GM18502 (cell line): Measurements from ENCODE around the gene MRM2.
"Not testable (repeated sequence)": the region's sequence is repeated elsewhere in the genome, so short reads cannot be mapped to it uniquely, and the experiment has no call there.

Experiments used
- ATAC-seq: cut with Tn5 transposase; IDR thresholded peaks from one replicate; pipeline ENCODE4 v1.9.1; 2021; ENCODE audit warnings: mild to moderate bottlenecking; ENCODE audit not compliant: unreplicated experiment, poor library complexity

Gene MRM2

DNA sequence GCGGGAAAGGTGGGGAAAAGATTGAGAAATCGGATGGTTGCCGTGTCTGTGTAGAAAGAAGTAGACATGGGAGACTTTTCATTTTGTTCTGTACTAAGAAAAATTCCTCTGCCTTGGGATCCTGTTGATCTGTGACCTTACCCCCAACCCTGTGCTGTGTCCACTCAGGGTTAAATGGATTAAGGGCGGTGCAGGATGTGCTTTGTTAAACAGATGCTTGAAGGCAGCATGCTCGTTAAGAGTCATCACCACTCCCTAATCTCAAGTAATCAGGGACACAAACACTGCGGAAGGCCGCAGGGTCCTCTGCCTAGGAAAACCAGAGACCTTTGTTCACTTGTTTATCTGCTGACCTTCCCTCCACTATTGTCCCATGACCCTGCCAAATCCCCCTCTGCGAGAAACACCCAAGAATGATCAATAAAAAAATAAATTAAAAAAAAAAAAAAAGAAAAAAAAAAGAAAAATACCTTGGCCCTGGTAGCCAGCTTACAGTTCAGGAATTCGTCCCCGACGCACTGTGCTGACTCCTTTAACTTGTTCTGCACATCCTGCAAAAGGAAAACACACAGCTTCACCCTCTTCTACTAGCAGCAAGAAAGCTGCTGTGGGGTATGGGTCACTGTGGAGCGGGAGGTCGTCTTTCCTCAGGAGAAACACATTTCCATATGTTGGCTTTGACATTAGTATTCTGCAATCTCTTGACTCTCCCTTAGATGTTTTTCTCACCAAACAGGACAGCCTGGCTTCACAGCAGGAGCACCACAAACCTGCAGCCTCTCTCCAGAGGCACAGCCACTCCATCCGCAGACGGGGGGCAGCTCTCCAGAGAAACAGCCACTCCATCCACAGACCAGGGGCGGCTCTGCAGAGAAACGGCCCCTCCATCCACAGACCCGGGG lies 27.3 kb upstream of the MRM2 start:
- ATAC-seq, result not testable (repeated sequence)

DNA sequence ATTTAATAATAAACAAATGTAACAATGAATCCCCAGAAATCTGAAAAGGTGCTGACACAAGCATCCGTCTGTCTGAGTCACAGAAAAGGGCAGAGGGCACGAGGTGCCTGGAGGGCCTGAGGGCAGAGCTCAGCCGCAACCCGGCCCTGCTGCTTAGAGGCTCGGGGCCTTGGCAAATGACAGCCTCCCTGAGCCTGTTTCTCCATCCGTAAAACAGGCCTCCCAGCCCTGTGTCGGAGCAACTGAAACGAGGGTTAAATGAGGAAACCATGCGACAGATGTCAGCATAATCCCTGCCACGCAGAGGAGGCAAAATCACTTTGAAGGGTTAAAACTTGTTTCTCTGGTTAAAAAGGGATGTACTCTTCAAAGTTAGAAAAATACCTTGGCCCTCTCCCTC lies 24.9 kb upstream of the MRM2 start:
- ATAC-seq, result no peak

GRCh38 chr7:2264158-2264557 lies 22.2 kb upstream of the MRM2 start:
- no peak for ATAC-seq

DNA sequence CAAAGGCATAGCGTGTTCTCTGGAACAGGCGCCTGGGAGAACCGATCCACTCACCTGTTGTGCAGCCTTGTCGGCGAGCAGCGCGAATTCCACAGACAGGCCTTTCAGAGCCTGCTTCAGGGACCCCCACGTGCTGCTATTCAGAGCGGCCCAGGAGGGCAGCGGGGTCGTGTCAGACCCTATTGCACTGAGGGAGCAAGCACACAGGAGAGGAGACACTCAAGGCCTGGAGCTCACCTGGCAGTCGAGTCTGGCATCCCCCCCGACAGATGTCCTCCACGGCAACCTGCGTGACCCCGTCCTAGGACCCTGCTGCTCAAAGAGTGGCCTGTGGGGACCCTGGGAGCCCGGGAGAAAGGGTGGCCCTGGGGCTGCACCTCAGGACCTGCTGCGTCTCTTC lies 21.2 kb upstream of the MRM2 start:
- ATAC-seq, result no peak

- no peak for ATAC-seq
These were observed 19.6 kb upstream of the MRM2 start for GRCh38 chr7:2261611-2262010.

DNA sequence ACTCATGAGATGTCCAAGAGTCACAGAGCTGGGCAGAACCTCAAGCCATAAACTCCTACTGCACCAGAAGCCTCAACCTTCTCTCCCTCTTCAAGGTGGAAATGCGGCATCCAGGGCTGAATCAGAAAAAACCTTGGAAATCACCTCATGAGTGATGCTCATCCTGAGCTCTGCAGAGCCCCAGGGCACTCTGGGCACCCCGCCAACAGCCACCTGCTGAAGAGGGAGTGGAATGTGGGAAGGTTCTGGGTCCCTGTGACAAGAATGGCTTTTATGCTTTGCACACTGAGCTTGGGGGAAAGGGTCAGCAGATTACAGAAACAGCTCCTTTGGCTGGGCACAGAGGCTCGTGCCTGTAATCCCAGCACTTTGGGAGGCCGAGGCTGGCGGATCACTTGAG lies 18.8 kb upstream of the MRM2 start:
- ATAC-seq, result no peak

DNA sequence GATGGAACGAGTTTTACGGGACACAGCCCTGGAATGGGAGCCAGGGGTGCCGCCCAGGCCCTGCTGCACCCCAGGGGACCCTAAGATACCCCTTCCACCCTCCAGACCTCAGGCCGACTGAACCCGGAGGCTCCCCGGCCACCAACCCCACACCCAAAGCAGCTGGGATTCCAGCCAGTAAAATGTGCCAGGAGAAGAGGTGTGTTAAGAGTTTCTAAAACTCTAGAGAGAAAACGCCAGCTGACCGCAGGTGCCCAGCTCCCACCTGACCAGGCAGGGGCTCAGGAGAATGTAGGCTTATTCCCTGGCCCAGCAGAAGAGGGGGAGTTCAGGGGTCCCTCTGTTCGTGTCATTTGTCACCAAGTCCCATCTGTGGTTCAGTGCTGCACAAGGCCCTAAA lies 17.5 kb upstream of the MRM2 start:
- no peak for ATAC-seq

DNA sequence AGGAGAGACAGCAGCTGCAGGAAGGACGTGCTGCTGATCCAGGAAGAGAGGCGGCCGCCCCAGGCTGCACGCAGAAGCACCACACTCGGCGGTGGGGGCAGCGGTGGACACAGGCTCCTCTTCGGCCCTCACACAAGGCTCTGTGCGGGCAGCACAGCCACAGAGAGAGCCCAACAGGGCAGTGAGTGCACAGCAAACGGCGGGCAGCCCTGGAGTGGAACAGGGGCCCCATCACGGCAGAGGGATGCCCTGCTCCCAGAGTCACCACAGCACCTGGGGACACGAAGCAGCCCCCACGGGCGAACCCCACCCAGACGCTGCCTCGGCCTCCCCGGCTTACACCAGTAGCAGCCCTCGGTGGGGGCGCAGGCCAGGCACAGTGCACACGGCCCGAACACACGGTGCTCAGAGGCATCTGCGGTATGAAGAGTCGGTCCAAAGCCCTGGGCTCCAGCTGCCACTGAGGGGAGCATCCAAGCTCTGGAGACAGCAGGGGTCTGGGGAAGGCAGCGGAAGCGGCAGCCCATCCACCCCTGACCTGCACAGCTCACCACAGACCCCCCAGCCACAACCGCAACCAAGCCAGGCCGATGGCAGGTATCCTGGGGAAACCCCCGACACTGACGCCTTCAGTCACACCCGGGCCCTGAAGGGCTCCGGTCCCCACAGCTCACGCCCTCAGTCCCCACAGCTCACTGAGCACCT lies 16.8 kb upstream of the MRM2 start:
- ATAC-seq, result peak; percentile 85

- ATAC-seq, result no peak
These were observed 15.6 kb upstream of the MRM2 start for GRCh38 chr7:2257651-2258050.

DNA sequence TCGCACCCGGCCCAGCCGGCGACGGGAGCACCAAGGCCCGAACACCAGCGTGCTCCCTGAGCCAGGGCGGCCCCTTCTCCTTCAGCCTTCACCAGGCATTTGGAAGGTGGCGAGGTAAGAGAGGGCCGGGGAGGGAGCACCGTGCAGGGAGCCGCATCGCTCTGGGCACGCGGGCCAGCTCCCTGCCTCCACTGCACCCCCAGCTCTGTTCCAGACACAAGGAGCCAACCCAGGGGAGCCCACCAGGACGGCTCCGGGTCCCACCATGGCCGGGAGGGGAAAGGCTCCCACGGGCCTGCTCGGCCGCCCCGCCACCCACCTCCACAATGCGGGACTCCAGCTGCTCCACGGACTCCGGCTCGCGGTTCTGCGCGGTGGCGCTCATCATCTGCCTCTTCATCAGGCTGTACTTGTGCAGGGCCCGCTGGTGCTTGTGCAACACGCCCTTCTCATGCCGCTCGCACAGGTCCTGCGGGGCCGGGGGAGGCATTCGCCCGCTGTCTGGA lies 15.1 kb upstream of the MRM2 start:
- no peak for ATAC-seq

DNA sequence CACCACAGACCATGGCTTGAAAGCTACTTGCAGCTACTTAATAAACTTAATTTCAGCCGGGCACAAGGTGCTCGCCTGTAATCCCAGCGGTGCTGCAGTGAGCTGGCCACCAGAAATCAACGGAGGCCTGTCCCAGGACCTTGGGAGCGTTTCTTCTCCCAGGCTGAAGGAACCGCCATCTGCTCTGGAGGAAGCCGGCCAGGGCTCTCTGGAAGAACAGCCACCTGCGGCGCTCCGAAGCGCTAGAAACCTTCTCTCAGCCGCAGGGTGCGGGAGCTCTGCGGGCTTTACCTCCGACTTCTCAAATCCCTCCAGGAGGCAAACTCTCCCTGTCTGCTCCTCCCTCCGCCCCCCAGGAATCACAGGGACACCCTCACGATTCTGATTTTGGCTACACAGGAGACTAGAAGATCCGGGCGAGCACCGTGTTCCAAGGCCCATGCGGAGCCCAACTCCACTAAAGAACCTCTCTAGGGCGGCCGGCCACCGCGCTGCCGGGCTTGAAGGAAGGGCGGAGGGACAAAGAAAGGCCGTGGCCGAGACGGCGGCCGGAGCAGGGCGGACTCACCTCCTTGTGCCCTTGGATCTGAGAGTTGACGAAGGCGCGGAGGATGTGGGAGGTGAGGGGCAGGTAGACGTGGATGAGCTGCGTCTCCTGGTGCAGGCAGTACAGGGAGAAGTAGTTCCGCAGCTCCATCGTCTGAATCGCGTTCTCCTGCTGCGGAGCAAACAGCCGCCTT lies 14.5 kb upstream of the MRM2 start:
- ATAC-seq, result no peak

DNA sequence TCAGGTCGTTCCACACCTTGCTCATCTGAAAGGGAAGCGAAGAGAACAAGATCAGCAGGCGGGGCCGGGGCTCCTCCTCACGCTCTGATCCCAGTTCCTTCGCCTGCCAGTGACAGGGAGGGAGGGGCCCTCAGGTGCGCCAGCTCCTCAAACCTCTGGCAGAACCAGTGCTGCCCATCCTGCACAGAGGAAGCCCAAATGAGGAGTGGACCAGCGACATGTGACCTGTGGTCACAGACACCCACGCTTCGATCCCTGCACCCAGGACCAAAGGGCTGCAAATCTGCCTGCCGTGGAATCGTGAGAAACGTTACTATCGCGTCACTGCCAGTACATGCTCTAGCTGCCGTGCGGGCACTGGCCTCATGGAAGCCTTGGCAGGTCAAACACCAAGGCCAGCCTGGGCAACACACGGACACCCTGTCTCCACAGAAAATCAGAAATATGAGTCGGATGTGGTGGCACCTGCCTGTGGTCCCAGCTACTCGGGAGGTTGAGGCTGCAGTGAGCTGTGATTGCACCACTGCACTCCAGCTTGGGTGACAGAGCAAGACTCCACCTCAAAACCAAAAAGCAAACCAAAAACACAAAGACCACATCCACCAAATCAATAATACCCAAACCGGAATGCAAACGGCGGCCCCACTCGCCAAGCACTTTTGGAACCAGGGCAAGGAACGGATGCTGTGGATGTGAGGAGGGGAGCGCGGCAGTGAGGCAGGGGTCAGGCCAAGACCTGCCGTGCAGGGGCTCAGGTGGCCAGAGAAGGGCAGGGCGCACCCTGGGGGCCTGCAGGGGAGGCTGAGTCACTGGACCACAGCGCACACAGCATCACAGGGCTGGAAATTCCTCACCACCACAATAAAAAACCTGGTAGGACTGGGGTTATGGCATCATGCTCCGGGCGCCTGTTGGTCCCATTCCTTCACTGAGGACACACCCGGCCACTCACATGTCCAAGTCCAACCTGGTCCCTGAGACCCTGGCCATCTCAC lies 13.4 kb upstream of the MRM2 start:
- ATAC-seq, result no peak

GRCh38 chr7:2254429-2255144 lies 12.6 kb upstream of the MRM2 start:
- no peak for ATAC-seq

- ATAC-seq, result no peak
These were observed 11.7 kb upstream of the MRM2 start for GRCh38 chr7:2253525-2254244.

- no peak for ATAC-seq
These were observed 11.0 kb upstream of the MRM2 start for GRCh38 chr7:2253021-2253420.

DNA sequence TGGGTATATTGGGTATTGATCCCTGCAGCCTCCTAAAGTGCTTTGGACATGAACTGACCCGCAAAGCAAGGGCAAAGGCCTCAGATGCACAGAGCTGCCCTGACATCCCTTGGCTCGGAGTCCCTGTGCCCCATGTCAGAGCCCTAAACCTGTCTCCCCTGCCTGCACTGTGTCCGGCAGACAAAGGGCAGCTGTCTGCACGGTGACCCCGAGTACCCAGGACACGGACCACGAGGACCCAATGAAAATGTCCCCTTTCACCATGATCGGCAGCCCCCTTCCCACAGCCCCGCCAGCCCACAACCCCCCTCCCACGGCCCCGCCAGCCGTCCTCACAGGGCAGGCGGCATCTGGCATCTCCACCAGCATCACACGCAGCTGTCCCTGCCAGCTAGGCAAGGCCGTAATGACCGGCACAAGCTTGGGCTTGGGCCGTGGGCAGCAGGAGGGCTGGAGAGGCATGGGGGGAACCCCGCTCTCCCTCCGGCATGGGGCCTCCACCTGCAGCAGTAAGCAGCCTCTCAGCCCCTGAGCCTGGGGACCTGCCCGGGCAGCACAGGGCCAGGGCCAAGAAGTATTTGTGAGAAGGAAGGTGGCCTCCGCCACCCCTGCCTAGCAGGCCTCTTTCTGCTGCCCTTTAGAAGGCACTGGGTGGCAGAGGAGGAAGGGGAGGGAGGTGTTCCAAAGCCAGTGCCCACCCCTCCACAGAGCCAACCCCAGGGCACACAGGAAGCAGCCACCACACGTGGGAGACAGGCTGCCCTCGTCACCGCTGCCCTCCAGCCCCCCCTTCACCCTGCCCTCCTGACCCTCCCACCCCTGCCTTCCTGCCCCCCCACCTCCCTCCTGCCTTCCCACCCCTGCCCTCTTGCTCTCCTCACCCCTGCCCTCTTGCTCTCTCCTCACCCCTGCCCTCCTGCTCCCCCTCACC lies 10.1 kb upstream of the MRM2 start:
- ATAC-seq, result no peak

GRCh38 chr7:2251381-2251780 lies 9.4 kb upstream of the MRM2 start:
- no peak for ATAC-seq
